GM19463 (cell line): ENCODE results near the gene CKS1B.

Source experiments
- ATAC-seq: cut with Tn5 transposase; IDR thresholded peaks from one replicate; pipeline ENCODE4 v1.9.1; 2021; ENCODE audit warnings: mild to moderate bottlenecking, moderate library complexity; ENCODE audit not compliant: unreplicated experiment

CKS1B gene

DNA sequence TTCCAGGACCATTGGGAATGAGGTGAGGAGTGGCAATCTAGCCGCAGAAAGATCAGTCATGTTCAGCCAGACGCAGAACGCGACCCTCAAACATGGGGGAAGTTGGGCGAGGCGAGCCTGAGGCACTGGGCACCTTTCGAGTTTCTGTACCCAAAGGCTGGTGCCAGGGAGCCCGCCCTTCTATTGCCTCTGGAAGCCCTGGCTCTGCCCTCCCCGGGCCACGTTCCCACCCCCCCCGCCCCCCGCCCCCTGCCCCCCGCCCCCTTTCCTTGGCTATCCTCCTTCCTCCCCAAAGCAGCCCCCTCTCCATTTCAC, 25.9 kb downstream of the CKS1B start:
- no peak for ATAC-seq

GRCh38 chr1:155000726-155001424, 26.4 kb downstream of the CKS1B start:
- peak; percentile 39 for ATAC-seq

- no peak for ATAC-seq
Measured at GRCh38 chr1:155001425-155001674, 26.9 kb downstream of the CKS1B start.

- peak; percentile 59 for ATAC-seq
Measured at GRCh38 chr1:155001675-155002463, 27.4 kb downstream of the CKS1B start.

GRCh38 chr1:155002464-155003226, 28.2 kb downstream of the CKS1B start, which contains the start of gene ZBTB7B:
ZBTB7B (plus strand) TSS chr1:155002802; CDS start chr1:155014661, 11,859 bp downstream.
- no peak for ATAC-seq

DNA sequence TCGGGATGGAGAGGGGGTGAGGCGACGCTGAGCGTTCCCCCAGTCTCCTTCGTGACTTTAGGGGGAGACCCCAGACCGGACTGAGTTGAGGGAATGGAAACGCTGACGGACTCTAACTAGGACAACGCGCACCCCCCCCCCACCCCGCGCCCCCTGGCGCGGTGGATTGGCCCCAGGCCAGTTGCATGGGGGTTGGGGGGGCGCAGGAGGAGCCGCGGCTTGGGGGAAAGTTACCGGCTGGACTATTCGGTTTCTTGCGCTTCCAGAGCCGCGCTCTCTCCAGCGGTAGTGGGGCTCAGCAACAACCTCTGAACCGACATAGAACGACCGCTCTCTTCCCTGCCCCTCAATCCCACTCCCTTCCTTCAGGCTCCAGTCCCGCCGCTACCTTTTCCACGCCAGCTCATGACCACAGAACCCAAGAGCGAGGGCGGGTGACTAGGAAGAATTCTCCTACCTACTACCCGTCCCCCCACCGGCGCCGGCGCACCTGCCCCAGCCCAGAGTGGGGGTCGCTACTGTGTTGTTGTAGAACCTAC, 28.8 kb downstream of the CKS1B start:
- ATAC-seq: no peak

- ATAC-seq: no peak
Measured at GRCh38 chr1:155003766-155004351, 29.4 kb downstream of the CKS1B start.

GRCh38 chr1:155004352-155005075, 30.0 kb downstream of the CKS1B start:
- ATAC-seq: no peak

DNA sequence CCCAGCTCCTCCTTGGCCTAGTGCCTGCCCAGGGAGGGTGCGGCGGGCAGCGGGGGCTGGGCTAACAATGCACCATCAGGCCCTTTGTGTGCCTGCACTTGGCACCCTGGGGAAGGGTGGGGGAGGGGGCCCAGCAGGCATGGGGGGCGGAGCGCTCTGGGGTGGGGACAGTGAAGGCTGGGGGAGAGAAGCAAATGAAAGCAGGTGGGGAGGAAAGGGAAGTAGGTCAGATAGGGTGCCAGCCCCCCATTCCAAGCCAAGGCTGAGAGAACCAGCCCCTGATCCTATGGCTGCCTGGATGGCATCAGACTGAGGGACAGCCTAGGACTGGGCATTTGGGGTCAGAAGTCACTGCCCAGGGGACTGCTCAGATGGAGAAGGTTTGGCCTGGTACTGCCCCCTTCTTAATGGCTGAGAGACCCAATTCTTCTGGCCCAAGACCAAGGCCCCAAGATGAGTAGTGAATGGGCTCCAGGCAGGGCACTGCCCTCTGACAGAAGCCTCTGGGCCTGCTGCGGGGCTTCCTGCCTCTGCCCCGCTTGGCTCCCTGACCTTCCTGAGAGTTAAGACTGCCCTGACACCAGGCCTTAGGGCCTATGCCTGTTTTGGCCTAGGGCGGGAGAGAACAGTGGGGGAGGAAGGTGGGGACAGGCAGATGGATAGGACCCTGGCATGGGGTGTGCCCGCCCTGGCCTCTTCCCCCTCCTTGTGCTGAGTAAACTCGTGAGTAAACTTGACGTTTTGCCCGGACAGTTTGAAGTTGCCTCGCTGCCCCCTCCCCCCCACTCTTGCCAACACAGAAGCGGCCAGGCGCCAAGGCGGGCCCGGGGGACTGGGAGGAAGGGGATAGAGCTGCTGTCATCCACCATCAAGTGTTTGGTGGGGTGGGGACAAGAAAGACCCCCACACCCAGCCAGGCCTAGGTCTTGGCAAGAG, 30.9 kb downstream of the CKS1B start:
- ATAC-seq: no peak

GRCh38 chr1:155006601-155007101, 32.2 kb downstream of the CKS1B start:
- no peak for ATAC-seq

- ATAC-seq: no peak
Measured at GRCh38 chr1:155007251-155007828, 32.9 kb downstream of the CKS1B start.

GRCh38 chr1:155008015-155008941, 33.8 kb downstream of the CKS1B start:
- no peak for ATAC-seq

DNA sequence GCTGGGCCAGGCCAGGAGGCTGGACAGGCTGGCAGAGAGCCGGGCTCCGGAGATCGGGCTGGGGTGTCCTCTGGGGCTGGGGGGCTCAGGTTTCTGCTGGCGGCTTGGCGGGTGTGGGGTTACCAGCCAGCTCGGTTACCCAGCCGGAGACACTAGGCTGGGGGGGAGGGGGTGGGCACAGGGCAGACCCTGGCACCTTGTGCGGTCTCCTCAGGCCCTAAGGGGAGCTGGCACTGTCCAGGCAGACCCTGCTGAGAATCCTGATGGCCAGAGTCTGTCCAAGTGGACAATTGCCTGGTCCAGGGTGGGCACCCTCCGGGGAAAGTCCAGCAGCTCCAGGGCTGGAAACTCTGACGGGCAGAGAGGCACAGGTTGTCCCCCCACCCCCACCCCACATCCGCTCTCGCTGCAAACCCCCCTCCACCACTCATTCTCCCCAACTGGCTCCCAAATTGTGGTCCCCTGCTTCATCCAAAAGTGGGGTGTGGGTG, 34.8 kb downstream of the CKS1B start:
- no peak for ATAC-seq

DNA sequence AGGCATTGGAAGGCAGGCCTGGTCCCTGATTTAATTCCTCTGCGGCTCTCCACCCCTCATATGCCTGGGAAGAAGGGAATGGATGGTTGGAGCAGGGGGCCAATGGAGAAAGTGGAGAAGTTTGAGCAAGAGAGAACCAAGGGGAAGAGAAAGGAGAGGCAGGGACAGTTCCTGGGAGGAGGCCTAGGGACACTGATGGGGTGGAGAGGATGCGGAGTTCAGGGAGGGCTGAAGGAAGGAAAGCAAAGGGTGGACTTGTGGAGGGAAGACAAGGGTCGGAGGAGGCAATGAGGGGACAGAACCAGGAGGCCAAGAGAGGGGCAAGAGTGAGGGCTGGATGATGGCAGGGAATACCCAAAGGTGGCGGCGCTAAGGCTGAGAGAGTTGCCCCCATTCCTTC, 35.3 kb downstream of the CKS1B start:
- no peak for ATAC-seq

DNA sequence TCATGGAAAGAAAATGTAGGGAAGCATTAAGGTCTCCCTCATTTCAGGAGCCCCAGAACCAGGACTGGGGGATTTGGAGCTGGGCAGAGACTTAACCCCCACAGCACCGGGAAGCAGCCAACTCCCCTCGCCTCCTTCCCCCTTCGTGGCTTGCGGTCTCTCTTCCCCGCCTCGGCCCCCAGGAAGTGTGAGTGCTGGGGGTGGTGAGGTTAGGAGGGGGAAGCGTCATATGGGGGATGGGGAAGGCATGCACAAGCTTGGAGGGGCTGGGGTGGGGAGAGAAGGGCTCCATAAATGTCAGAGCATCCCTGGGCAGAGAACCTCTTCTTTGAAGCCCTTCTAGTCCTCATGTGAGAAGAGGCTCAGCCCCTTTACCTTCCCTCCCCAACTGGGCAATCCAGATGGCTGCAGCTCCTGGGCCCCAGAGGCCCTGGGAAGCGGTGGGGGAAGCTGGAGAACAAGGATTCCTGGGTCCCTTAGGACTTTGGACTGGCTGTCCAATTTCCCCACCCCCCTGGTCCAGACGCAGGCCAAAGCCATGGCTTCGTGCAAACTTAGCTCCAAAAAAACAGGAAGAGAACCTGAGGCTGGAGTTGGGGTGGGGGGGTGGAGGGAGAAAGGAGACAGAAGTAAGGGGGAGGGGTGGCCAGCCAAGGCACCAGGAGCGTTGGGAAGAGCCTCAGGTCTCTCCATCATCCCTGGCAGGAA, 35.9 kb downstream of the CKS1B start:
- ATAC-seq: no peak

GRCh38 chr1:155011004-155011416, 36.5 kb downstream of the CKS1B start:
- no peak for ATAC-seq

GRCh38 chr1:155011437-155012025, 37.0 kb downstream of the CKS1B start:
- no peak for ATAC-seq
